ENCODE data around the gene SUSD5.
"Not testable (repeated sequence)": the region's sequence is repeated elsewhere in the genome, so short reads cannot be mapped to it uniquely, and the experiment has no call there.

Gene SUSD5

DNA sequence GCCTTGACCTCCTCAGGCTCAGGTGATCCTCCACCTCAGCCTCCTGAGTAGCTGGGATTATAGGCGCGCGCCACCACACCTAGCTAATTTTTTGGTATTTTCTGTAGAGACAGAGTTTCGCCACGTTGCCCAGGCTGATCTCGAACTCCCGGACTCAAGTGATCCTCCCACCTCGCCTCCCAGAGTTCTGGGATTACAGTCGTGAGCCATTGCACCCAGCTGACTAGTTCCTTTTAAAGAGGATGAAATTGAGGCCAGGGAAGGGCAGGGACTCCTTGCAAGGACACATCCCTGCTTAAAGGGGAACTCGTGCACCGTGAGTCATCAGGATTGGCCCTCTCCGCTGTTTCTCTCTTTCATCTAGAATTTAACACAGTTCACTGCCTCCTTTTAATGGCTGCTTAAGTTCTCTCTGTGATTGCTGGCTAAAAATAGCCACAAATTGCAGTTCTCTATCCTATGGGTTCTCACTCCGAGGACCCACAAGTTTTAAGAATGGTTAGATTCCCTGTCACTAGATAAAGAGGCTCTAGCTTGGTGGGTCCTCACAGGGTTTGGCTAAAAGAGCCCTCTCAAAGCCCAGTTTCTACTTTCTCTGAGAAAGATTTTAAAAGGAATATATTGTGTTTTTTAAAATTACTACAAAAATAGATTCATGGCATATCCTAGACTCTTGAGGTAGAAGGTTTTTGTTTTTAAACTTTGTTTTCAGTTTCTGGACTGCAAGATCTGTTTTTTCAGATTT is 103.4 kb downstream of the SUSD5 start:
- peak in 48 of 56 donors; percentile 5 to 79 (median 42) for DNase-seq

- DNase-seq: no peak
Observed at GRCh38 chr3:33114622-33115023, 104.0 kb downstream of the SUSD5 start.

DNA sequence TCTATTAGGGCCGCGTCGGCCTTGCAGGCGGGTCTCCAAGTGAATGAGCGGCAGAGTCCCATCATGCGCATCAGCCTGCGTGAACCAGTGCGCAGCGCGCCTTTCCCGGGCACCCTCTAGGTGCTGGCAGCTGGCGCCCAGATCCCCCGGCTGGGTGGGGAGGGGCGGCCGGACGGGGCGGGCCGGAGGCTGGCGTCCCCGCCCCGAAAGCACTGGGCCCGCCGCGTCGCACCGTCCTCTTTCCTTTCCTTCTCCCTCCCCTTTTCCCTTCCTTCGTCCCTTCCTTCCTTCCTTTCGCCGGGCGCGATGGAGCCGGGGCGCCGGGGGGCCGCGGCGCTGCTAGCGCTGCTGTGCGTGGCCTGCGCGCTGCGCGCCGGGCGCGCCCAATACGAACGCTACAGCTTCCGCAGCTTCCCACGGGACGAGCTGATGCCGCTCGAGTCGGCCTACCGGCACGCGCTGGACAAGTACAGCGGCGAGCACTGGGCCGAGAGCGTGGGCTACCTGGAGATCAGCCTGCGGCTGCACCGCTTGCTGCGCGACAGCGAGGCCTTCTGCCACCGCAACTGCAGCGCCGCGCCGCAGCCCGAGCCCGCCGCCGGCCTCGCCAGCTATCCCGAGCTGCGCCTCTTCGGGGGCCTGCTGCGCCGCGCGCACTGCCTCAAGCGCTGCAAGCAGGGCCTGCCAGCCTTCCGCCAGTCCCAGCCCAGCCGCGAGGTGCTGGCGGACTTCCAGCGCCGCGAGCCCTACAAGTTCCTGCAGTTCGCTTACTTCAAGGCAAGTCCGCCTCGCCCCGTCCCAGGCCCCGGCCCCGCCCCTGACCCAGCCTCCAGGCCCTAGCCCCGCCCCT is 104.6 kb downstream of the SUSD5 start, which contains the start of gene CRTAP:
TSS of gene CRTAP (plus strand) at position 243 of the 850 bp plus-strand sequence. CDS start at position 307, 64 bp downstream.
- DNase-seq: peak; percentile 16 to 94 (median 85)

DNA sequence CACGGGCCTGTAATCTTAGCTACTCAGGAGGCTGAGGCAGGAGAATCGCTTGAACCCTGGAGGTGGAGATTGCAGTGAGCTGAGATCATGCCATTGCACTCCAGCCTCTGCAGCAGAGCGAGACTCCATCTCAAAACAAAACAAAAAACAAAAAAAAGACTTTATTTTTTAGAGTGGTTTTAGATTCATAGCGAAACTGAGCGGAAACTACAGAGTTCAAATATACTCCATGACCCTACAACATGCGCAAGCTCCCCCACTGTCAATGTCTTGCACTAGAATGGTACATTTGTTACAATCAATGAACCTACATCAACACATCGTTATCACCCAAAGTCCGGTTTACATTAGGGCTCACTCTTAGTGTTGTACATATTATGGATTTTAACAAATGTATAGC is 107.0 kb downstream of the SUSD5 start:
- no peak for DNase-seq

- DNase-seq: not testable (repeated sequence)
Observed at GRCh38 chr3:33106854-33107253, 111.8 kb downstream of the SUSD5 start.

DNA sequence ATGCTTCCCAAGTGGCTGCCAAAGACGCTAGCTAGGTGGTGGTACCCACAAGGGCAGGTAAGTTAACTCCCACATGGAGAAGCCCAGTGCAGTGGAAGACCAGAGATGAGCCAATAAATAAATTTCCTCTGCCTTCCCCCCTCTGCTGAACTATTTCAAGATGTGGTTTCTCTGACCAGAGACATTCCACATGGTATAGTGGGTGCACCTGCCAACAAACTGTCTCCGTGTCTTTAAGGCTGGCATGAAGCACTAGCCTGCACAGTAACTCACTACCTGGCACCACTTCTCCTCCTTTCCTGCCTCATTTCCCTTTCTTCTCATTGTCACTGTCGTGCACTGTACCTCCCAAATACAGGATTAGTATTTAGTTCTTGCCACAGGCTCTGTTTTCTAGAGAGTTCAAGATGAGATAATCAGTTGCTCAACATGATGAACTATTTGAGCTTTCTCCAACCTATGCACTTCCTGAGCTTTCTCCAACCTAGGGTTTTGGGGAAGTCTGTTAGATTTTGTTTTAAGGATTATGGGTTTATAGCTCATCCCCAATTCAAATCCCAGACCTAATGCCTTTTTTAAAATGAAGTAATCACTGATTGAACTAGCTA is 113.2 kb downstream of the SUSD5 start:
- no peak for DNase-seq

GRCh38 chr3:33104803-33105202 is 113.8 kb downstream of the SUSD5 start:
- no peak for DNase-seq

DNA sequence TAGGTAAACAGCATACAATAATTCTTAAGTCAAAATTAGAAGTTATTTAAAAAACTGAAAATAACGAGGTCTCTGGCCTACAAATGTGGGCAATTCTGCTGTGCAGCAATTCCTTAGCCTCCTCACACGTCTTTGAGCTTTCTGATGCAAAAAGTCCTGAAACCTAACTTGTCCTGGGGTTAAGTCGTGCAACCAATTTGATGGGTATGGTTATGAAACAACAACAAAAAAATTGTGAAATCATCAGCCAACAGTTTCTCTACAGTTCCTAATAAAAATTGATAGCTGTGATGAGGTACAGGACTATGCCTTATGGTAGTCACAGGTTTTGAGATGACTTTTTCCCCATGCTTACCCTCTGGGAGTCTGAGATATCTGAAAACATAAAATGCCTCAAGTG is 115.1 kb downstream of the SUSD5 start:
- DNase-seq: no peak

GRCh38 chr3:33103034-33103433 is 115.6 kb downstream of the SUSD5 start:
- no peak for DNase-seq

DNA sequence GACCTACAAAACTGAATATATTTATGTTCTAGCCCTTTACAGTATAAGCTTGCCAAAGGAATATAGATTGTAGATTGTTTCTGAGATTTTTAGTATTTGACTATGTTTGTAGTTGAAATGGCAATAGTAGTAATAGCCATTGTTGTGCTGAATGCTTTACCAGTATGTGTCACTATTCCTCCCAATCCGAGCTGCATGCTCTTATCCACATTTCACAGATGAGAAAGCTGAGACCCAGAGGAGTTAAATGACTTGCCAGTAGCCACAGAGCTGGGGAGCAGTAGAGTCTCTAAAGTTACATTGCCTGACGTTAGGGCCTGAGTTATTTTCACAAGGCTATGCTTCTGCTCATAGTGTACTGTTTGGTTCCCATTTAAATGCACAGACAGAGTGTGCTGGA is 118.4 kb downstream of the SUSD5 start:
- DNase-seq: no peak
